Measurements from ENCODE around the gene STX8. TPM values are rescaled to one million over a fixed set of nuclear protein-coding genes. Genes with fewer than 3 reads are reported as not detected.

The STX8 gene
- total and polyA plus RNA-seq, 9 of the 15 experiments (the other 6 are each of a cell fraction or from before 2014, with no cell fraction given), result 14.6 to 42.5 (median 22.1) TPM

DNA sequence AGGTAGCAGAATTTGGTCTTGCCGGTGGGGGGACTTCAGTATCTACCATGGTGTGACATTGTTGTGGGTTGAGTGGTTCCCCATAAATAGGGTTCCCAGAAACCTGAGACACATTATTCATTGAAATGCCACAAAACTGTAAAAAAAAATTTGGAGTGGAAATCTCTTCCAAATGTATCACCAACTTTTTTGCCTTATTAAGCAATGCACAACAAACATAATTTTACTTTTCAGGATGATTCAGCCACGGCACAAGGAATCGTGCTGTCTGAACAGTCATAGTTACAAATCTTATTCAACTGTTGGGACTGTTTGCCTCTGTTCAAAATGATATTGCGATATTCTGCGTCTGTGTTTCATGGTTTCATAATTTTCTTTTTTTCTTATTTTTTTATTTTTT lies 373.1 kb downstream of the STX8 start:
- no TSS peak for BruUV-seq (replicated peaks)
- FAIRE-seq, result no peak
- Histone ChIP-seq H3K9me3 (replicated peaks; ENCODE audit: control insufficient read depth, insufficient read depth, low read depth, low read length) (no peaks in the 10 kb centered on the region), H3K36me3 (ENCODE audit: control insufficient read depth, insufficient read depth, low read length) (no peaks in the 10 kb centered on the region), H4K20me1 (replicated peaks; ENCODE audit: control insufficient read depth, insufficient read depth, low read length) (no peaks in the 10 kb centered on the region), H3K27me3 (ENCODE audit: control insufficient read depth in 2 of 2, insufficient read depth in 2 of 2, low read length in 2 of 2) (peaks cover 2 to 8% of the 10 kb centered on the region in 2 experiments; a peak in 2 of 5 replicates), H3K4me2 (ENCODE audit: insufficient read depth, low read length) (no peak overlapping the region), H3K9me1 (ENCODE audit: control insufficient read depth, insufficient read depth, low read length) (no peaks in the 10 kb centered on the region), H3K9ac (ENCODE audit: insufficient read depth in 1 of 2, low read depth in 2 of 2, low read length in 2 of 2) (no peak overlapping the region), H3K4me1 (replicated peaks in 1 of 2; ENCODE audit: control insufficient read depth in 2 of 2, insufficient read depth in 2 of 2, low read length in 2 of 2) (no peaks in the 10 kb centered on the region), H2AFZ (ENCODE audit: low read depth, low read length) (no peak overlapping the region), H3K4me3 (no peak overlapping the region), H3K79me2 (ENCODE audit: control insufficient read depth, insufficient read depth, low read length) (no peaks in the 10 kb centered on the region), H3K27ac (ENCODE audit: extremely low read depth, low read depth, low read length) (no peak overlapping the region)
- in situ Hi-C loops (cut with MboI), result no loop called here
- TF ChIP-seq TEAD1 (CRISPR knock-in tag; IDR thresholded peaks at IDR 0.05) (no peak), ZNF583 (CRISPR knock-in tag; IDR thresholded peaks at IDR 0.05) (no peak), IRF9 (tag; IDR thresholded peaks at IDR 0.05) (no peak), TAF1 (IDR thresholded peaks at IDR 0.05; ENCODE audit: control insufficient read depth, extremely low read depth, insufficient read depth, low read length, severe bottlenecking) (no peak), ZNF76 (CRISPR knock-in tag; IDR thresholded peaks at IDR 0.05; ENCODE audit: borderline replicate concordance) (no peak), BCL6 (CRISPR knock-in tag; IDR thresholded peaks at IDR 0.05) (no peak), NR1H2 (CRISPR knock-in tag; IDR thresholded peaks at IDR 0.05) (no peak), RNF2 (IDR thresholded peaks at IDR 0.05) (no peak)
- no peak for DNase-seq (ENCODE audit: extremely low read depth in 1 of 4, low spot score in 3 of 4)
- ChIA-PET POLR2A (no interaction called here), CTCF (ENCODE audit: low intra/inter-chr PET ratio) (no interaction called here)
- 0% methylated on average over 5 of the region's 5 CpGs for WGBS (ENCODE audit: insufficient coverage, low coverage, missing lambda C conversion rate)
- intact Hi-C loops (cut with micrococcal nuclease), result no loop called here
- no peak for ATAC-seq
